GM18909 (cell line): ENCODE measurements around the gene UBP1.
"Not testable (repeated sequence)": the region's sequence is repeated elsewhere in the genome, so short reads cannot be mapped to it uniquely, and the experiment has no call there.

ENCODE experiments used
- ATAC-seq: cut with Tn5 transposase; IDR thresholded peaks from one replicate; pipeline ENCODE4 v1.9.1; 2021; ENCODE audit warnings: mild to moderate bottlenecking; ENCODE audit not compliant: unreplicated experiment, poor library complexity

UBP1 gene

GRCh38 chr3:33440328-33441224, at the start of gene UBP1:
Gene UBP1, minus strand, starts transcription at chr3:33440405. Its CDS starts 557 bp downstream, at chr3:33439848.
- peak; percentile 92 for ATAC-seq

DNA sequence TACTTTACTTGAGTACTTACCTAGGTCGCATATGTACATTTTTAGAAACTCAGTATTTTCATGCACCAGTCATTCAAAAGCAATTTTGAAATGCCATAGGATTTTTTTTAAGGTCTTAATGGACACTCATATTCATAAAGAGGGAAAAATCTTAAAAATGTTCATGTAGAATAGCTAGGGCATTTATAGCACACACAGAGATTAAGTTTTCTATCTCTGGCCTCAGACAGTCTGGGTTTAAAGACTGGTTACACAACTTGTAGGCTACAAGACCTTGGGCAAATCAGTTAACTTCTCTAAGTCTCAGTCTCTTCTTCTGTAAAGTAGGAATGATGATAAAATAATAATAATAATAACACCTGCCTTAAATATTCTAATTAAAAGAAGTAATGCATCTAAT, 48.5 kb upstream of the UBP1 start:
- ATAC-seq, result no peak

- ATAC-seq, result no peak
These were observed 48.0 kb upstream of the UBP1 start for GRCh38 chr3:33488246-33488645.

- no peak for ATAC-seq
These were observed 41.9 kb upstream of the UBP1 start for GRCh38 chr3:33482111-33482521.

- ATAC-seq, result no peak
These were observed 34.7 kb upstream of the UBP1 start for GRCh38 chr3:33474896-33475295.

GRCh38 chr3:33473813-33474212, 33.6 kb upstream of the UBP1 start:
- no peak for ATAC-seq

GRCh38 chr3:33467786-33468185, 27.6 kb upstream of the UBP1 start:
- ATAC-seq, result no peak

DNA sequence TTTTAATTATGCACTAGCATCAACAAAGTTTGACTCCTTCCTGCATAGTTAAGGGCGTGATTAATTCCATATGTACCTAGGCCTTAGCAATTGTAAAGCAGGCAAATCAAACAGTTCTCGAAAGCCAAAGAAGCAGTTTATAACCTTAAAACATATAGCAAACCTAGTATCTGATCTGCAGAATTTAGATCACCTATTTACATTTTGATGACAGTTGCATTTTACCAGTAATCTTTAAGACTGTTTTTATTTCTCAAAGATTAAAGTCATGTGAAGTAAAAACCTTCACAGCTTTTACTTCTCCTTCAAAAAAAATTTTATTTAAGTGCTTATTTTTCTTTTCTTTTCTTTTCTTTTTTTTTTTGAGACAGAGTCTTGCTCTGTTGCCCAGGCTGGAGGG, 20.9 kb upstream of the UBP1 start:
- ATAC-seq, result no peak

- ATAC-seq, result not testable (repeated sequence)
These were observed 19.4 kb upstream of the UBP1 start for GRCh38 chr3:33459577-33459976.

- no peak for ATAC-seq
These were observed 18.2 kb upstream of the UBP1 start for GRCh38 chr3:33458446-33458845.

- no peak for ATAC-seq
These were observed 16.6 kb upstream of the UBP1 start for GRCh38 chr3:33456756-33457155.

- no peak for ATAC-seq
These were observed 13.1 kb upstream of the UBP1 start for GRCh38 chr3:33453331-33453761.

- ATAC-seq, result not testable (repeated sequence)
These were observed 11.8 kb upstream of the UBP1 start for GRCh38 chr3:33451994-33452393.

DNA sequence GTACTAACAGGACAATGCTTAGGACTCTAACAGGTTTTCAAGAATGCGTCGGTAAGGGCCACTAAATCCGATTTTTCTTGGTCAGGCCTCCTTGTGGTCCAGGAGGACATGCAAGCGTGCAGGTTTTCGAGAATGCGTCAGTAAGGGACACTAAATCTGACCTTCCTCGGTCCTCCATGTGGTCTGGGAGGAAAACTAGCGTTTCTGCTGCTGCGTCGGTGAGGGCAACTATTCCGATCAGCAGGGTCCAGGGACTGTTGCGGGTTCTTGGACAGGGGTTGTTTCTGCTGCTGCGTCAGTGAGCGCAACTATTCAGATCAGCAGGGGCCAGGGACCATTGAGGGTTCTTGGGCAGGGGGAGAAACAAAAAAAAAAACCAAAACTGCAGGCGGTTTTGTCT, 7.8 kb upstream of the UBP1 start:
- no peak for ATAC-seq

GRCh38 chr3:33447256-33447625, 7.0 kb upstream of the UBP1 start:
- ATAC-seq, result not testable (repeated sequence)

DNA sequence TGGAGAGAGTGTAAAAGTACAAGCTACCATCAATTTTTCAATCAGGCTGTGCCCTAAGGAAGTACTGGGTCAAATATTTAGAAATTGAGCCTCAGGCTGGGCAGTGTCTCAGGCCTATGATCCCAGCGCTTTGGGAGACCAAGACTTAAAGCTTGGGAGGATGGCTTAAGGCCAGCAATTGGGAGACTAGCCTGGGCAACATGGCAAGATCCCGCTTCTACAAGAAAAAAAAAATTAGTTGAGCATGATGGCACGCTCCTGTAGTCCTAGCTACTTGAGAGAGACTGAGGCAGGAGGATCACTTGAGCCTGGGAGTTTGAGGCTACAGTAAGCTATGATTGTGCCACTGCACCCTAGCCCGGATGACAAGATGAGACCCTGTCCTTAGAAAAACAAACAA, 2.0 kb upstream of the UBP1 start:
- no peak for ATAC-seq

- ATAC-seq, result peak; percentile 2
These were observed 1.2 kb upstream of the UBP1 start for GRCh38 chr3:33441225-33441976.

- ATAC-seq, result peak; percentile 20
These were observed 468 bp downstream of the UBP1 start for GRCh38 chr3:33439546-33440327.

GRCh38 chr3:33438881-33439545, 1.2 kb downstream of the UBP1 start:
- no peak for ATAC-seq

DNA sequence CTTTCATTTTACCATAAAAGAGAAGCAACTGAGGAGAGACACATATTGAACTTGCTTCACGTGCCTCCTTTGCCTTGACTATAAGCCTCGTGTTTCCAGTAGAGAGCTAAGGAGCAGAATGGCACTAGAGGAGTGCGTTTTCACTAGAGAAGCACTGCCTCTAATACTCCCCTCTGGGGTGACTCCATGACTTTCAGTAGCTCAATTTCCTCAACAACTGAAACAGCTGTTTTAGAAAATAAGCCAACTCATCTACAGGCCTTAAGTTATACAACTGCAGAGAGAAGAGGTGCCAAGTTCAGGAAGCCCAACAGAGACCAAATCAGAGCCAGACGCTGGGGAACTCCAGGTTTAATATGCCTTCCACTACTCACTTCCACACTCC, 1.9 kb downstream of the UBP1 start:
- ATAC-seq, result no peak
